ENCODE results near the gene AMIGO2.
"Not testable (repeated sequence)": the region's sequence is repeated elsewhere in the genome, so short reads cannot be mapped to it uniquely, and the experiment has no call there.

Gene AMIGO2

DNA sequence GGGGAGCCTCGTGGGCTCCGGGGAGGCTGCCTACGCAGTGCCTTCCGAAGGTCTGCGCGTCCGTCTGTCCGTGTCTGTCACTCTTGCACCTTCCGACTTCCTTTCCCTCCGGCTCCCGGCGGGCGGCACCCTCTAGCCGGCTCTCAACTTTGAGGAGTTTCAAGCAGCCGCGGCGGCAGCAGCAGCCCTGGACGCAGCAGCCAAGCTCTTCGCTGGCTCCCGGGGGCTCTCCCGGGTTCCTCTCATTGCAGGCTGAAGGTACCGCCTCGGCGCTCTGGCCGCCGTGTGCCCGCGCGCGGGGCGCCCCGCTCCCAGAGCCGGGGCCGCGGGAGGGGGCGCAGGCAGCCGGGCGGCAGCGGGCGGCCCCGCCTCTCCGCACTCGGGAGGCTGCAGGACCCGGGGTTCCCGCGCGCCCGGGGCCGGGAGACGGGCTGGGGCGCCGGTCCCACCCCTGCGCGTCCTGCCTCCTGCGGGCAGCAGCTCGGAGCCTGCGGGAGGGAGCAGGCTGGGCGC is at the start of gene AMIGO2, which contains the start of gene PCED1B:
TSS of gene AMIGO2 (minus strand) at position 492 of the 513 bp plus-strand sequence. CDS start 957 bp downstream, outside the sequence.
TSS of gene PCED1B (plus strand) at position 154 of the 513 bp plus-strand sequence. CDS start 155,443 bp downstream, outside the sequence.
- peak; percentile 75 for DNase-seq

DNA sequence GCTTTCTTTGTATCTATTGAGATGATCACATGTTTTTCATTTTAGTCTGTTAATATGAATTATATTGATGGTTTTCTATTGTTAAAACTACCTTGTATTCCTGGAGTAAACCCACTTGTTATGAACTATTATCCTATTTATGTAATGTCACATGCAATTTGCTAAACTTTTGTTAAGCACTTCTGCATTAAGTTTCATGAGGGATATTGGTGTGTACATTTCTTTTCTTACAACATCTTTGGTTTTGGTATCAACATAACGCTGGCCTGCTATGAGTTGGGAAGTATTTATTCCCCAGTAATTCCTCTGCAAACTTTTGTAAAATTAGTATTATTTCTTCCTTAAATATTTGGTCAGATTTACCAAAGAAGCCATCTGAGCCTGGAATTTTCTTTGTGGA is 46.5 kb upstream of the AMIGO2 start:
- no peak for DNase-seq

- no peak for DNase-seq
Observed at GRCh38 chr12:47124451-47124850, 44.7 kb upstream of the AMIGO2 start.

GRCh38 chr12:47123730-47124129 is 44.0 kb upstream of the AMIGO2 start:
- DNase-seq, result no peak

DNA sequence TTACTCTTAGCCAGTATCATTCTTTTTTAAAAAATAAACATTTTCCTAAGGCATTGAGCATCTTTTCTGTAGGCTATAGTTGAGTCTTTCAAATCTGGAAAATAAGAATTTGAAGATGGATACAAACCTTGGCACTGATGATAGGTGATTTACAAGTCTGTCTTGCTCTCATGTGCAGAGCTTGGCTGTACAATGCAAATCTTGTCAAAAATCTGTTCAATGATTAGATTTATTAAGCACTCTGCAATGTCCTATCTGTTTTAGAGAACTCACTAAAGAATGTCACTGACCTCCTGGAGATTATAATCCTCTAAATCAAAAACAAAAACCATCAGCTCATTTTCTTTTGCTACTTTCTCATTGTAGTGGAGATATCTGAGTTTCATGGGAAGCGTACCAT is 42.8 kb upstream of the AMIGO2 start:
- DNase-seq, result no peak

GRCh38 chr12:47121146-47121545 is 41.4 kb upstream of the AMIGO2 start:
- no peak for DNase-seq

DNA sequence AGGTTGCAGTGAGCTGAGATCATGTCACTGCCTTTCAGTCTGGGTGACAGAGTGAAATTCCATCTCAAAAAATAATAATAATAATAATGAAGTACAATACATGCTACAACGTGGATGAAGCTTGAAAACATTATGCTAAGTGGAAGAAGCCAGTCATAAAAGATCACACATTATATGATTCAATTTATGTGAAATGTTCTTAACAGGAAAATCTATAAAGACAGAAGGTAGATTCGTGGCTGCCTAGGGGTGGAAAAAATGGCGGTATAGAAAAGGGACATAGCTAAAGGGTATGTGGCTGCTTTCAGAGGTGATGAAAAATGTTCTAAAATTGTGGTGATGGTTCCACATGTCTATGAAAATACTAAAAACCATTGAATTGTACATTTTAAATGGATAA is 41.0 kb upstream of the AMIGO2 start:
- peak; percentile 36 for DNase-seq

DNA sequence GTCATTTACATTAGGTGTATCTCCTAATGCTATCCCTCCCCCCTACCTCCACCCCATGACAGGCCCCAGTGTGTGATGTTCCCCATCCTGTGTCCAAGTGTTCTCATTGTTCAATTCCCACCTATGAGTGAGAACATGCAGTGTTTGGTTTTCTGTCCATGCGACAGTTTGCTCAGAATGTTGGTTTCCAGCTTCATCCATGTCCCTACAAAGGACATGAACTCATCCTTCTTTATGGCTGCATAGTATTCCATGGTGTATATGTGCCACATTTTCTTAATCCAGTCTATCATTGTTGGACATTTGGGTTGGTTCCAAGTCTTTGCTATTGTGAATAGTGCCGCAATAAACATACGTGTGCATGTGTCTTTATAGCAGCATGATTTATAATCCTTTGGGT is 37.5 kb upstream of the AMIGO2 start:
- DNase-seq, result not testable (repeated sequence)

DNA sequence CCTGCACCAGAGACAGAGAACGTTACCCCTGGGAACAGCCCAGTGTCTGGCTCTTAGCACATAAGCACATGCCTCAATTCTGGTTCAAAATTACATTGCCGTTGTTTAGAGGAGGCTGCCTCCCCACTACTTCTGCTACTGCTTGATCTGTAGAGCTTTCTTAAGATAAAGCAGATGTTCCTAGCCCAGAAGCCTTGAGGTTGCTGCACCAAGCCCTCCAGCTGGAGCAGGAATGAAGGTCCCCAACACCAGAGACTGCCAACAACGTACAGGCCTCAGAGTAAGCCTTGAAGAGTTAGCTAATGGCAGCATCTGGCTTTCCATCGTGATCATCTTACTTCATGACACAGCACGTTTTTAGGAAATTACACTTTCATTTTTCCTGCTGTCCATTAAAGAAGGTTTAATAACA is 34.7 kb upstream of the AMIGO2 start:
- DNase-seq, result no peak

- DNase-seq, result no peak
Observed at GRCh38 chr12:47112679-47113078, 32.9 kb upstream of the AMIGO2 start.

DNA sequence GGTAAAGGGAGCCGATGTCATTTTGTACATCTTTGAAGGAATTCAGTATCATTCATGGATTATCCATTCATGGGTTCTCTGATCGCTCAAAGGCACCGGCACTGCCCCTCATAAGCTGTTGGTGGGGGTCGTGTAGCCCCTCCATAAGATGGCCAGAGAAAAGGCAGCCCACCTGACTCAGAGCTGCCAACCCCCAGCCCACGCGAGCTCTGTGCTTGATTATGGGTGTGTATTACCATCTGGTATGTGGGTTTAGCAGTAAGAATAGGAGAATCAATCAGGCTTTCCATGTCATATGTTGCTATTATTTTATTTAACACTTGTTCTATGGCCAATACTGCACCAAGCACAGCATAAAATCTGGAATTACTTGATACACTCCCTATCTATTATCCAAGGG is 32.1 kb upstream of the AMIGO2 start:
- DNase-seq, result no peak

GRCh38 chr12:47111392-47111778 is 31.6 kb upstream of the AMIGO2 start:
- peak; percentile 22 for DNase-seq

- peak; percentile 9 for DNase-seq
Observed at GRCh38 chr12:47110718-47111391, 31.1 kb upstream of the AMIGO2 start.

- DNase-seq, result no peak
Observed at GRCh38 chr12:47110011-47110541, 30.3 kb upstream of the AMIGO2 start.

- DNase-seq, result no peak
Observed at GRCh38 chr12:47107926-47108325, 28.2 kb upstream of the AMIGO2 start.

DNA sequence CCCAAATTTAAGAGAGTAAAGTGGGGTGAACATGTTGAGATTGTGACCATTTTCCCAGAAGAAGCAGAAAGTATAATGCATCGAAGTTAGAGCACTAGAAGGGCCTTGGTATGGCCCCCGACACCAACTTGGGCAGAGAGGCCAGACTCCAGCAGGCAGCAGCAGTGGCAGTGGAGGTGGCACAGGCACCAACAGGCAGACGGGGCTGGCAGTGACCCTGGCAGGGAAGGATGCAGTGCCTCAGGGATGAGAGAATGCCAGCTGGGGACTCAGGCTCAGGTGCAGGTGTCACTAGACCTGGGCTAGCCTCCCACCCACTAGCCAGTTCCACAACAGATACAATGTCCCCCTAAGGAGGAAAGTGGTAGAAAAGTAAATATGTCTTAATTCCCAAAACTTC is 27.7 kb upstream of the AMIGO2 start:
- DNase-seq, result no peak

DNA sequence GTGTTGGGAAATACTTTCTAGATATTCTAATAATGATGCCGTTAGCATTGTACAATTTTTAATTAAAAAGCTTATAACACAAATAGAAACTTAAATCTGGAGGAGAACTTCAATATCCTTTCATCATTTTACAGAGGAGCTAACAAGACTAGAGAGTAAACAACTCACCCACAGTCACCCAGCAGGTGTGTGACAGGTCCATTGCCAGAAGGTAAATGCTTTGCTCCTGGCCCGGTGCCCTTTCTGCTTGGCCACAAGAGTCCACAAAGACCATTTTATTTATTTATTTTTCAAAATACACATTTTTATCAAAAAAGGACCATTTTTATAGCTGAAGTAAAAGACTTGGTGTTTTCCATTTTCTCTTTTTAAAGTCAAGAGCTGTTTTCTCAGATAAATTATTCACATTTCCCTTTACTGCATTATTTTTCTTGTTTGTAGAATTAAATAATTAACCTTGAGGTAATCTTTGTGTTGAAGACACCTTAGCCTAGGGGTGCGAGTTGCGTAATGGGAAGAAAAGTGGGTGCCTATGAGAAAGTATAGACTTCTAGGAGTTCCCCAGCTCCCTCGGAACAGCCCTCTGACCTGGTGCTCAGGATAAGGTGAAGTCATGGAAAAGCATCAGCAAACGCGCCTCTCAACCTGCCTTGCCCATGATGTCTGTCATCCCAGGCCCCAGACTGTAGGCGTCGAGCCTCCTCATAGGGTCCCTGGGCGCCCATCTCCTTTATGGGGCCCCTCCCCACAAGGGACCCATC is 26.3 kb upstream of the AMIGO2 start:
- DNase-seq, result no peak

DNA sequence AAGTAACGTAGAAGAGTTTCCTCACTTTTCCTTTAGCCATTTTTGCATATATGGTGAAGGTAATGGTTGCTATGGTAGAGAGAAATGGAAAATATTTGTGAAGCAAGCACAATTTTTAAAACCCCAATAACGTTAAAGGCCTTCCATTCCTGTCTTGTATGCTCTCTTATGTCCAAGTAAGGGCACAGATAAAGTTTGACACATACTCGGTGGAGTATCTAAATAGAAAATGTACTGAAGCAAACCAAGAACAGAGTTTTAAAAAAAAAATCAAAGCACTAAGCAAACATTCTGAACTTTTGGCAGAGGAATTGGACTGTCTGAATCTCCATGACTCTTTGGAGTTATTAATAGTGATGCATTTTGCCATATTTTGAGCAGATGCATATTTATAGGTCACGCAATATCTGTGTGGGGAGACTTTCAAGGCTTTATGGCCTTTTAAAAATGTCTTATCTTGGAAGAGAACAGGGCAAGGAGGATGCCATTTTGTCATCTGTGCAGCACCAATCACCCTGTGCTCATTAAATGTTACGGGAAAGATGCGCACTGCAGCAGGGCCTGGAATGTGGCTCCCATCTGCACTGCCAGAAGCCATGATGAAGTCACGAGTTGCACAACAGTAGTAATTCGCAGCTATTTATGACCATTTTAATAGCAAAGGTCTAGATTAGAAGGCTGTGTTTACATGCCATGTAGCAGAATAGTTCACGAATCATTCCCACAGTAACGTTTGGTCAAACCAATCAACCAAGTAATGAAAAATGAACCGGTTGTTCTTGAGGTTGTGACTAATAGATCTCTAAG is 23.3 kb upstream of the AMIGO2 start:
- no peak for DNase-seq

DNA sequence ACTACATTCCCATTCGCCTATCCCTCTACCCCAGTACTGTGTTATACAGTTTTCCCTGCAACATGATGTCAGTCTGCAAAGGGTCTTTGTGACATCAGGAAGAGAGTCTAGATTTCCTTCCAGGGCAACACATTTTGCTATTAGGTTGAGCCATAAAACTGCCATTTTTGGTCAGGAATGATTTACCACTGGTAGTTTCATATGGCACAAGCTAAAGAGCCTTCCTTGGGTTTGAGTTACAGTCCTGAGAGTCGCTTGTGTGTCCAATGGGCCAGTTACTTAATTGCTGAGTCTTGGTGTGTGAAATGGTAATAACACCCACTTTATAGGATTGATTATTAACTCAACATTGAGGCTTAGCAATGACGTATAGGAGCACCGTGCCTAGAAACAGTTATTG is 22.6 kb upstream of the AMIGO2 start:
- DNase-seq, result no peak

DNA sequence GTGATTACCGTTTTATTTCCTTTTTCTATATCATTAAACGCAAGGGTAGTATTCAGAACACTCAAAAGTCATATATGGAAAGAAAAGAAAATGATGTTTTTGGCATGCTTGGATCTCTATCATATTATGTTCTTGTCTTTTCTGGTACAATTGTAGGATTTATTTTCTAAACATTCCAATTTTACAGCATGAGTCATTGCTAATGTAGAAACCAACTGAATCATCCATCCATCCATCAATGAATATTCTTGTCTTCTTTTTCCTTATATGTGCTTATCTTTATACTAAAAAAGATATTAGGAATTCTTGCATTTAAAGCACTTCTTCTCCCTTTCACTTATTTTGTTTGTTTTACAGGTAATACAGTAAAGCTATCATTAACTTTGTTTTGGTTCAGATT is 20.4 kb upstream of the AMIGO2 start:
- no peak for DNase-seq

DNA sequence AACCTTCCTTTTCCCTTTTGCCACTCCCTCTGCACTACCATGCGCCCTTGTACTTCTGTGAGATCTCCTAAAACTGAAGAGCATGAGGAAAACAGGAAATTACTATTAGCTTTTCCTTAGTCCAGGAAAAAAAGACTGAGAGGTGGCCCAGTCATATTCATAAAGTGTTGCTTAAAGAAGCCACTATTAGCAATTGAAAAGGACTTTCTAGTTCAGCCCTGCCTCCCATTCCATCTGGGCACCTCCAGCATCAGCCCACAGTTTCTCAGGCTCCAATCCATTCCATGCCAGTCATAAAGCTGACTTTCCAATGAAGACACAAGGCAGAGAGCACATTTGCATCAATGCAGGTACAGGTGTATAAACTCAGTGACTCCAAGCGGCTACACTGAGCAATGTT is 19.9 kb upstream of the AMIGO2 start:
- DNase-seq, result no peak

GRCh38 chr12:47098099-47098498 is 18.3 kb upstream of the AMIGO2 start:
- DNase-seq, result no peak

DNA sequence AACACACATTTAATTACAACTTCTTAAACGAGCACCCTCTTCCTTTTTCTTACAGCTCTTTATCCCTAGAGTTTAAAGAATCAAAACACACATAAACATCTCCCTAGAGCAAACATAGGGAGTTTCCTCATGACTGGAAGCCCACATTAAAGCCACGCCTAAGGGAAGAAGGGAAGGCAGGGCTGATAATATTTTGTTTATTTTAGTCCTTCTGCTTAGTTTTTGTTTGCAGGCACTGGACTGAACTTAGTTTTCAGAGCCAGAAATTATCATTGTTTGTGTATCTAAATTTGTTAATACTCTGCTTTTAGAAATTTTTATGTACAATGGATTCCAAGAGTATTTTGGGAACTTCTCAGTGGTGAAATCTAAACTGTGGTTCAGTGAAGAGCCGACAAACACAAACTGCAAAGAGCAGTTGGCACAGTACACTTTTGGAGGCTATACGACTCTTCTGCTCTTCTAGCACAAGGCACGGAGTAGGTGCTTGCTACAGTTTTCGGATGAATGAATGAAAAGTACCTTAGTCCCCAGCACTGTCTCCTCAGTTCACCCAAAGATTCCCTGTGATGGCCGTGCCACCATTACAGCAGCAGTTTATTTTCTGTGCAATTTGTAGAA is 17.6 kb upstream of the AMIGO2 start:
- DNase-seq, result no peak
